IMR-90 (cell line): ENCODE measurements around the gene SLC6A11. TPM values are rescaled to one million over a fixed set of nuclear protein-coding genes. Genes with fewer than 3 reads are reported as not detected.

Experiments used
- ATAC-seq: fragments of 200-7000 bp; cut with Tn5 transposase; 2 replicates; pipeline ENCODE4 v1.9.1; 2020; ENCODE audit warnings: low read depth, mild to moderate bottlenecking, moderate library complexity
- BruUV-seq: library from RNA; stranded (reverse); fragments of 400-500 nt; replicated peaks from 2 replicates; lab custom pipeline; 2021; lab: Mats Ljungman, UMichigan
- CTCF ChIA-PET: fragments of 300-600 bp; formaldehyde crosslinking; extraction: SDS; loops from one replicate; lab custom pipeline; 2021; ENCODE audit warnings: antibody characterized with exemption; lab: Yijun Ruan, JAX
- POLR2A ChIA-PET: fragments of 300-600 bp; sonication (Branson Sonifier 250); formaldehyde crosslinking; loops from one replicate; lab custom pipeline; 2022; ENCODE audit warnings: antibody characterized with exemption; ENCODE audit not compliant: unreplicated experiment; lab: Charles Lee
- DNase-seq: peaks from one replicate; pipeline ENCODE4 v3.0.0; 2013
- H2AFZ ChIP-seq: replicated peaks from 2 replicates; pipeline ENCODE3; 2013; ENCODE audit warnings: low read length, mild to moderate bottlenecking; ENCODE audit not compliant: poor library complexity
- H2AK5ac ChIP-seq: 2 replicates; pipeline ENCODE4 v1.6.1; 2013; ENCODE audit warnings: low read depth, low read length, inconsistent platforms
- H2AK9ac ChIP-seq: replicated peaks from 2 replicates; pipeline ENCODE3; 2013; ENCODE audit warnings: mild to moderate bottlenecking, low read depth, low read length, moderate library complexity; ENCODE audit not compliant: poor library complexity
- H2BK120ac ChIP-seq: 2 replicates; pipeline ENCODE4 v1.6.1; 2013; ENCODE audit warnings: low read depth, low read length, inconsistent platforms
- H2BK15ac ChIP-seq: 3 replicates; pipeline ENCODE4 v1.6.1; 2013; ENCODE audit warnings: low read depth, low read length, inconsistent platforms
- H2BK20ac ChIP-seq: 2 replicates; pipeline ENCODE4 v1.6.1; 2013; ENCODE audit warnings: low read depth, mild to moderate bottlenecking, inconsistent platforms, low read length, moderate library complexity
- H2BK5ac ChIP-seq: 2 replicates; pipeline ENCODE4 v1.6.1; 2013; ENCODE audit warnings: mild to moderate bottlenecking, low read depth, low read length, inconsistent platforms; ENCODE audit not compliant: poor library complexity, severe bottlenecking
- H3K14ac ChIP-seq: replicated peaks from 2 replicates; pipeline ENCODE4 v1.6.1; 2013; ENCODE audit warnings: low read depth, low read length, inconsistent platforms
- H3K18ac ChIP-seq: 2 replicates; pipeline ENCODE4 v1.6.1; 2013; ENCODE audit warnings: low read depth, low read length, control low read depth
- H3K23ac ChIP-seq: 2 replicates; pipeline ENCODE4 v1.6.1; 2013; ENCODE audit warnings: low read depth, low read length, inconsistent platforms
- H3K27ac ChIP-seq: 2 replicates; pipeline ENCODE4 v1.5.1; 2013; ENCODE audit warnings: mild to moderate bottlenecking, control low read depth, low read length; ENCODE audit not compliant: insufficient read depth
- H3K27me3 ChIP-seq: 2 replicates; pipeline ENCODE4 v1.6.1; 2013; ENCODE audit warnings: low read length; ENCODE audit not compliant: control insufficient read depth, insufficient read depth
- H3K36me3 ChIP-seq: 2 replicates; pipeline ENCODE4 v1.6.1; 2013; ENCODE audit warnings: low read length, mixed read lengths; ENCODE audit not compliant: control insufficient read depth, insufficient read depth
- H3K4ac ChIP-seq: 2 replicates; pipeline ENCODE4 v1.6.1; 2013; ENCODE audit warnings: low read depth, low read length, inconsistent platforms
- H3K4me1 ChIP-seq: 2 replicates; pipeline ENCODE4 v1.6.1; 2013; ENCODE audit warnings: low read length, mixed read lengths; ENCODE audit not compliant: control insufficient read depth, insufficient read depth
- H3K4me2 ChIP-seq: 2 replicates; pipeline ENCODE4 v1.6.1; 2013; ENCODE audit warnings: low read depth, mild to moderate bottlenecking, control low read depth, low read length, moderate library complexity
- H3K4me3 ChIP-seq: 2 replicates; pipeline ENCODE4 v1.5.1; 2013; ENCODE audit warnings: low read depth, mild to moderate bottlenecking, control low read depth, low read length, moderate library complexity; ENCODE audit not compliant: insufficient read depth
- H3K56ac ChIP-seq: 2 replicates; pipeline ENCODE4 v1.6.1; 2013; ENCODE audit warnings: low read length, inconsistent platforms; ENCODE audit not compliant: insufficient read depth; ENCODE audit errors: extremely low read depth
- H3K79me1 ChIP-seq, 2 experiments: 2 replicates each; pipeline ENCODE4 v1.6.1; 2013; ENCODE audit warnings: low read length in 2 of 2, inconsistent platforms in 1 of 2, low read depth in 1 of 2
- H3K9ac ChIP-seq: 2 replicates; pipeline ENCODE4 v1.6.1; 2013; ENCODE audit warnings: low read depth, low read length, control low read depth
- H3K9me1 ChIP-seq: 2 replicates; pipeline ENCODE4 v1.6.1; 2013; ENCODE audit warnings: low read length, inconsistent platforms; ENCODE audit not compliant: insufficient read depth
- H3K9me3 ChIP-seq: 2 replicates; pipeline ENCODE4 v1.6.1; 2013; ENCODE audit warnings: low read length; ENCODE audit not compliant: control insufficient read depth, insufficient read depth
- H4K20me1 ChIP-seq: 2 replicates; pipeline ENCODE4 v1.6.1; 2013; ENCODE audit warnings: low read length, inconsistent platforms; ENCODE audit not compliant: insufficient read depth
- H4K5ac ChIP-seq: 2 replicates; pipeline ENCODE4 v1.6.1; 2013; ENCODE audit warnings: mild to moderate bottlenecking, low read depth, low read length, control low read depth
- H4K8ac ChIP-seq, 2 experiments: 2 replicates each; pipeline ENCODE4 v1.6.1; 2013; ENCODE audit warnings: low read depth in 2 of 2, low read length in 2 of 2, control low read depth in 1 of 2, inconsistent platforms in 1 of 2
- H4K91ac ChIP-seq: 2 replicates; pipeline ENCODE4 v1.6.1; 2013; ENCODE audit warnings: low read depth, low read length, inconsistent platforms; ENCODE audit not compliant: insufficient read depth
- CEBPB ChIP-seq: IDR thresholded peaks from 2 replicates; pipeline ENCODE4 v1.6.1; 2012; ENCODE audit warnings: low read depth, low read length, improper control_type of control experiment
- CHD1 ChIP-seq: IDR thresholded peaks from 2 replicates; pipeline ENCODE4 v1.6.1; 2012; ENCODE audit warnings: low read depth, low read length, improper control_type of control experiment
- MAFK ChIP-seq: IDR thresholded peaks from 2 replicates; pipeline ENCODE4 v1.6.1; 2012; ENCODE audit warnings: low read depth, low read length, improper control_type of control experiment
- MAZ ChIP-seq: IDR thresholded peaks from 2 replicates; pipeline ENCODE4 v1.6.1; 2012; ENCODE audit warnings: low read depth, mild to moderate bottlenecking, low read length, improper control_type of control experiment, moderate library complexity, borderline replicate concordance
- RCOR1 ChIP-seq: IDR thresholded peaks from 2 replicates; pipeline ENCODE4 v1.6.1; 2012; ENCODE audit warnings: mild to moderate bottlenecking, low read length, improper control_type of control experiment; ENCODE audit not compliant: insufficient replicate concordance
- SMC3 ChIP-seq: fragments of 150-350 bp; IDR thresholded peaks from 2 replicates; pipeline ENCODE4 v1.6.1; 2016; ENCODE audit warnings: low read depth, mild to moderate bottlenecking, antibody characterized with exemption, low read length, moderate library complexity
- WGBS, 2 experiments: methylation state at CpG; one replicate each; pipeline versions ENCODE4 v1.1.5 to v1.1.7; 2013; ENCODE audit warnings: missing lambda C conversion rate in 2 of 2; ENCODE audit not compliant: insufficient read length in 1 of 2; ENCODE audit errors: extremely low coverage in 2 of 2; 5-methylcytosine and 5-hydroxymethylcytosine counted together
- dilution Hi-C: fragments of 300-500 bp; cut with HindIII; formaldehyde crosslinking; loops from one replicate; pipeline ENCODE4 v1.14.3; 2018; ENCODE audit warnings: low sequenced_read_pairs; ENCODE audit not compliant: unreplicated experiment
- in situ Hi-C: fragments of 300-500 bp; cut with MboI; formaldehyde crosslinking; loops from 3 replicates; pipeline ENCODE4 v1.14.3; 2019; ENCODE audit warnings: low sequenced_read_pairs, inconsistent platforms, mixed read lengths
- intact Hi-C: fragments of 100-400 bp; cut with micrococcal nuclease; formaldehyde crosslinking; loops from 2 replicates; pipeline ENCODE4 v1.10.0; 2022
- polyA plus RNA-seq, 3 experiments: library from polyadenylated mRNA; depleted of rRNA; stranded (reverse); fragments of >200 nt; gene quantifications; 2 replicates each; pipeline ENCODE4 v1.2.3, GENCODE V29; 2012; ENCODE audit warnings: low replicate concordance in 1 of 3
- total RNA-seq: library from RNA; depleted of rRNA; stranded (reverse); fragments of >200 nt; gene quantifications from 2 replicates; pipeline ENCODE4 v1.2.3, GENCODE V29; 2012

SLC6A11 gene
- total and polyA plus RNA-seq, 2 of the 4 experiments (the other 2 are of a cell fraction), result not detected

GRCh38 chr3:10833855-10834414, 17.9 kb downstream of the SLC6A11 start:
- H2AFZ ChIP-seq, result no peak overlapping the region
- H3K79me1 ChIP-seq, result no peaks in the 10 kb centered on the region
- TF ChIP-seq MAZ (no peak), SMC3 (no peak), CEBPB (no peak), CHD1 (no peak), RCOR1 (no peak), MAFK (no peak)
- no peak for DNase-seq
- ATAC-seq, result no peak
- H2BK5ac ChIP-seq, result no peak overlapping the region
- H3K27me3 ChIP-seq, result peaks cover 6% of the 10 kb centered on the region; the same call in 1 of the 2 replicates
- H3K36me3 ChIP-seq, result no peaks in the 10 kb centered on the region
- no peak overlapping the region for H2AK9ac ChIP-seq
- no peak overlapping the region for H4K5ac ChIP-seq
- no peak overlapping the region for H2BK120ac ChIP-seq
- H3K23ac ChIP-seq, result no peak overlapping the region
- intact Hi-C loops (no loop called here), in situ Hi-C loops (no loop called here), dilution Hi-C loops (no loop called here)
- no peak overlapping the region for H3K4me2 ChIP-seq
- no peak overlapping the region for H3K4ac ChIP-seq
- 0% methylated on average over 1 of the region's 3 CpGs; no CpG with 5 or more reads in 1 of the 2 experiments for WGBS, 2 experiments
- no TSS peak for BruUV-seq
- no peaks in the 10 kb centered on the region for H3K9me3 ChIP-seq
- H3K27ac ChIP-seq, result no peak overlapping the region
- no peak overlapping the region for H2BK15ac ChIP-seq
- no peak overlapping the region for H3K9ac ChIP-seq
- no peak overlapping the region for H3K56ac ChIP-seq
- H4K91ac ChIP-seq, result no peak overlapping the region
- no peak overlapping the region for H3K14ac ChIP-seq
- ChIA-PET POLR2A (no interaction called here), CTCF (interaction anchor here (0.7 kb wide), 1 partner anchor 69 kb away, joined by 3 read pairs; no protein-coding TSS in a partner anchor)
- no peak overlapping the region for H4K8ac ChIP-seq
- no peaks in the 10 kb centered on the region for H3K9me1 ChIP-seq
- H2AK5ac ChIP-seq, result no peak overlapping the region
- no peak overlapping the region for H2BK20ac ChIP-seq
- no peak overlapping the region for H3K4me3 ChIP-seq
- no peak overlapping the region for H3K18ac ChIP-seq
- H3K4me1 ChIP-seq, result no peaks in the 10 kb centered on the region
- H4K20me1 ChIP-seq, result no peaks in the 10 kb centered on the region; the same call in 1 of the 2 replicates
